ENCODE data around the gene CHML.

The CHML gene

GRCh38 chr1:241679404-241679803, 39.2 kb upstream of the CHML start (continued):
- TF ChIP-seq ZNF639 (tag by site-specific recombination; IDR thresholded peaks at IDR 0.05) (no peak), YY2 (tag by site-specific recombination; IDR thresholded peaks at IDR 0.05) (no peak), ZNF488 (tag by site-specific recombination; IDR thresholded peaks at IDR 0.05) (no peak), ZNF146 (tag by site-specific recombination; IDR thresholded peaks at IDR 0.05) (no peak), ZBTB26 (tag by site-specific recombination; optimal IDR thresholded peaks at IDR 0.05) (no peak), TCF7L2 (IDR thresholded peaks at IDR 0.05; ENCODE audit: borderline replicate concordance, low read depth, low read length) (no peak), ZNF501 (tag by site-specific recombination; IDR thresholded peaks at IDR 0.05) (no peak), ZNF585B (tag by site-specific recombination; IDR thresholded peaks at IDR 0.05) (no peak), ZNF768 (tag by site-specific recombination; IDR thresholded peaks at IDR 0.05) (no peak), OVOL3 (tag by site-specific recombination; IDR thresholded peaks at IDR 0.05) (peak; percentile 77), ZBTB44 (tag by site-specific recombination; IDR thresholded peaks at IDR 0.05) (peak; percentile 48)

GRCh38 chr1:241678536-241678935, 38.4 kb upstream of the CHML start:
- Histone ChIP-seq H3K36me3 (ENCODE audit: control insufficient read depth in 2 of 2, insufficient read depth in 1 of 2, low read length in 2 of 2) (no peaks in the 10 kb centered on the region), H3K27ac (ENCODE audit: extremely low read depth, low read depth, low read length) (no peak overlapping the region)

More at GRCh38 chr1:241678536-241678935, 38.4 kb upstream of the CHML start:
- Histone ChIP-seq H3K4me1 (ENCODE audit: control insufficient read depth, insufficient read depth, low read length) (peaks cover 4% of the 10 kb centered on the region), H3K4me3 (ENCODE audit: low read depth, low read length) (no peak overlapping the region), H3K9me3 (ENCODE audit: control insufficient read depth, insufficient read depth, low read depth, low read length) (no peaks in the 10 kb centered on the region)
- TF ChIP-seq SCRT1 (tag by site-specific recombination; IDR thresholded peaks at IDR 0.05; ENCODE audit: borderline replicate concordance) (no peak), ZNF558 (tag by site-specific recombination; IDR thresholded peaks at IDR 0.05) (no peak), ZNF639 (tag by site-specific recombination; IDR thresholded peaks at IDR 0.05) (no peak), ZNF362 (tag by site-specific recombination; IDR thresholded peaks at IDR 0.05) (peak; percentile 49; the same call in 1 of the 2 replicates), ZNF114 (tag by site-specific recombination; IDR thresholded peaks at IDR 0.05) (no peak), ZNF776 (tag by site-specific recombination; IDR thresholded peaks at IDR 0.05; ENCODE audit: borderline replicate concordance) (no peak), ATF2 (tag by site-specific recombination; IDR thresholded peaks at IDR 0.05; ENCODE audit: low read depth) (no peak), ZNF202 (tag by site-specific recombination; IDR thresholded peaks at IDR 0.05; ENCODE audit: borderline replicate concordance) (no peak), ZBTB44 (tag by site-specific recombination; IDR thresholded peaks at IDR 0.05) (0 out of 2 replicates have a peak, but pooled peaks have one; percentile 56)
- CTCF ChIA-PET, result no interaction called here
- POLR2A ChIA-PET, result interaction anchor here (1.0 kb wide), 1 partner anchor 38 kb away, joined by 6 read pairs; no protein-coding TSS in a partner anchor

All from HEK293 (cell line).